Retinal pigment epithelial cell (primary cell): ENCODE data around the gene PATL2.
"Not testable (repeated sequence)": the region's sequence is repeated elsewhere in the genome, so short reads cannot be mapped to it uniquely, and the experiment has no call there.

ENCODE experiments used
- DNase-seq: peaks from one replicate; pipeline ENCODE4 v3.0.0-alpha.2; 2010; ENCODE audit warnings: low read depth
- H3K4me3 ChIP-seq: 2 replicates; pipeline ENCODE4 v1.5.1; 2011; ENCODE audit warnings: mild to moderate bottlenecking, low read length, control low read depth, moderate library complexity
- CTCF ChIP-seq: conservative IDR thresholded peaks from 2 replicates; pipeline ENCODE4 v1.5.1; 2011; ENCODE audit warnings: low read depth, low read length, control low read depth, inconsistent platforms

Gene PATL2

GRCh38 chr15:44734839-44735481 is 23.8 kb upstream of the PATL2 start:
- DNase-seq = no peak
- TF ChIP-seq CTCF = no peak
- no peak overlapping the region for H3K4me3 ChIP-seq

GRCh38 chr15:44729408-44730127 is 18.4 kb upstream of the PATL2 start:
- no peak for TF ChIP-seq CTCF
- peak overlapping the region; percentile 92 for H3K4me3 ChIP-seq

GRCh38 chr15:44728576-44729407 is 17.7 kb upstream of the PATL2 start:
- DNase-seq = peak; percentile 92
- TF ChIP-seq CTCF = no peak
- peak overlapping the region; percentile 92 for H3K4me3 ChIP-seq

More at GRCh38 chr15:44729408-44730127, 18.4 kb upstream of the PATL2 start:
- no peak for DNase-seq

GRCh38 chr15:44728232-44728575 is 17.1 kb upstream of the PATL2 start:
- H3K4me3 ChIP-seq = peak overlapping the region; percentile 92
- not testable (repeated sequence) for DNase-seq

GRCh38 chr15:44727485-44728231 is 16.5 kb upstream of the PATL2 start:
- no peak for DNase-seq
- no peak for TF ChIP-seq CTCF
- H3K4me3 ChIP-seq = no peak overlapping the region

- no peak for TF ChIP-seq CTCF
- DNase-seq = peak; percentile 82
- H3K4me3 ChIP-seq = no peak overlapping the region
Measured at GRCh38 chr15:44726568-44727484, 15.7 kb upstream of the PATL2 start.
